MCF 10A (cell line): ENCODE measurements around the gene OXCT2. TPM values are rescaled to one million over a fixed set of nuclear protein-coding genes. Genes with fewer than 3 reads are reported as not detected.

ENCODE experiments used
- BruUV-seq: library from RNA; stranded (reverse); fragments of 400-500 nt; replicated peaks from 2 replicates; lab custom pipeline; 2021; lab: Mats Ljungman, UMichigan
- CTCF ChIA-PET: fragments of 300-600 bp; sonication (Branson Sonifier 250); formaldehyde crosslinking; extraction: SDS; loops from one replicate; lab custom pipeline; 2021; ENCODE audit warnings: antibody characterized with exemption, inconsistent platforms; lab: Yijun Ruan, JAX
- POLR2A ChIA-PET: fragments of 300-600, 350-650 bp; sonication (Branson Sonifier 250); formaldehyde crosslinking; extraction: SDS; loops from one replicate; lab custom pipeline; 2020; ENCODE audit warnings: antibody characterized with exemption, inconsistent platforms; lab: Yijun Ruan, JAX
- DNase-seq: peaks from one replicate; pipeline ENCODE4 v3.0.0-alpha.2; 2018; ENCODE audit not compliant: unreplicated experiment
- H3K27ac Mint-ChIP-seq: one replicate; pipeline ENCODE4 v1.8.0; 2022; ENCODE audit warnings: mild to moderate bottlenecking, low read depth, mixed read lengths; ENCODE audit not compliant: unreplicated experiment
- H3K27me3 Mint-ChIP-seq: one replicate; pipeline ENCODE4 v1.8.0; 2022; ENCODE audit warnings: mixed read lengths; ENCODE audit not compliant: insufficient read depth, unreplicated experiment
- H3K36me3 Mint-ChIP-seq: one replicate; pipeline ENCODE4 v1.8.0; 2022; ENCODE audit warnings: mild to moderate bottlenecking, moderate library complexity, mixed read lengths; ENCODE audit not compliant: insufficient read depth, unreplicated experiment
- H3K4me1 Mint-ChIP-seq: one replicate; pipeline ENCODE4 v1.8.0; 2022; ENCODE audit warnings: mixed read lengths; ENCODE audit not compliant: insufficient read depth, unreplicated experiment
- H3K4me3 Mint-ChIP-seq: one replicate; pipeline ENCODE4 v1.8.0; 2022; ENCODE audit warnings: mild to moderate bottlenecking, moderate library complexity, mixed read lengths; ENCODE audit not compliant: unreplicated experiment
- H3K9me3 Mint-ChIP-seq: one replicate; pipeline ENCODE4 v1.8.0; 2022; ENCODE audit warnings: mixed read lengths; ENCODE audit not compliant: unreplicated experiment
- CTCF ChIP-seq: fragments of 200-600 bp; IDR thresholded peaks from one replicate; pipeline ENCODE4 v1.8.0; 2022; ENCODE audit warnings: antibody characterized with exemption, mild to moderate bottlenecking; ENCODE audit not compliant: unreplicated experiment
- intact Hi-C: fragments of 100-400 bp; cut with micrococcal nuclease; formaldehyde crosslinking; loops from 2 replicates; pipeline ENCODE4 v1.14.1; 2022
- total RNA-seq: library from RNA; stranded (reverse); gene quantifications from 2 replicates; pipeline ENCODE4 v1.2.3, GENCODE V29; 2022

Gene OXCT2
- total RNA-seq, 1 experiment from 2014 or later, result not detected

- Mint-ChIP-seq H3K36me3 (no peaks in the 10 kb centered on the region), H3K27me3 (peaks cover 59% of the 10 kb centered on the region), H3K9me3 (no peaks in the 10 kb centered on the region), H3K4me3 (no peak overlapping the region), H3K27ac (no peak overlapping the region), H3K4me1 (peaks cover 8% of the 10 kb centered on the region)
- ChIA-PET CTCF (no interaction called here), POLR2A (interaction anchor here (0.6 kb wide), 1 partner anchor 295 kb away, joined by 3 read pairs; no protein-coding TSS in a partner anchor)
- no TSS peak for BruUV-seq
- DNase-seq, result no peak
- TF ChIP-seq CTCF, result no peak
- intact Hi-C loops, result no loop called here
These were observed 38.4 kb downstream of the OXCT2 start for GRCh38 chr1:39732730-39733129.

DNA sequence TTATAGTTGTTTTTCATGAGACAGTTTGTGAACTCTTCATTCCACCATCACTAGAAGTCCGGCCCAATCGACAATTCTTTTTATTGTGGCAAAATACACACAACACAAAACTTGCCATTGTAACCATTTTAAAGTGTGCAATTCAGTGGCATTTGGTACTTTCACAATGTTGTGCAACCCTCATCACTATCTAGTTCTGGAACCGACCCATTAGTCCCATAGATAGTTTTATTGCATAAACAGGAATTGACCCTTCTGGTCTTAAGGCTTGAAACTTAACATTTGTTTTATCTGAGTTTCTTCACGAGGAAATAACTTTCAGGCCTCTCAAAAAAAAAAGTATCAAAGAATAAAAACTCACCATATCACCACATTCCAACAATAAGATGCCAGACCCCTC lies 41.3 kb downstream of the OXCT2 start:
- intact Hi-C loops, result loop anchor here (10.0 kb wide), 1 partner anchor 75 kb away; no protein-coding TSS in a partner anchor
- no peak for TF ChIP-seq CTCF
- Mint-ChIP-seq H3K9me3 (no peaks in the 10 kb centered on the region), H3K4me1 (peaks cover 8% of the 10 kb centered on the region), H3K4me3 (no peak overlapping the region), H3K27me3 (peaks cover 82% of the 10 kb centered on the region), H3K36me3 (no peaks in the 10 kb centered on the region), H3K27ac (no peak overlapping the region)
- POLR2A ChIA-PET, result interaction anchor here (1.2 kb wide), 1 partner anchor 9 kb away, joined by 3 read pairs; the partner anchor contains the start of gene PPIE
- BruUV-seq, result no TSS peak
- no peak for DNase-seq
- CTCF ChIA-PET, result interaction anchor here (1.1 kb wide), 1 partner anchor 10 kb away, joined by 6 read pairs; no protein-coding TSS in a partner anchor

DNA sequence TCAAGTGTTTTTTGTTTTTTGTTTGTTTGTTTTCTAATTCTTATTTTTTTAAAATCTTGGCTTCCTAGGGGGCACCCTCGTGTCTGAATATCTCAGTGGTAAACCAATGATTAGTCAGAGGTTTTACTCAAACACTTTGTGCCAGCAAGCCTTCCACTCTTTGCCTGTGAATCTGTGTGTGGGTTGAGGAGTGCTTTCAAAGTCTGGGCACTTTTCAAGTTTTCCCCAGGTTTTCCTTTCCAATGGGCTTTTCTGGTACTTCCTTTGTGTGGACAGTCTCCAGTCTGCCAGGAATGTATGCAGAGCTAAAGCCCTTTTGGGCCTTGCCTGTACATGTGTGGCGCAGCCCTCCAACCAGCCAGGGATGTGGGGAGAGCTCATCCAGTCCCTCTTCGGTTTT lies 42.1 kb downstream of the OXCT2 start:
- no TSS peak for BruUV-seq

DNA sequence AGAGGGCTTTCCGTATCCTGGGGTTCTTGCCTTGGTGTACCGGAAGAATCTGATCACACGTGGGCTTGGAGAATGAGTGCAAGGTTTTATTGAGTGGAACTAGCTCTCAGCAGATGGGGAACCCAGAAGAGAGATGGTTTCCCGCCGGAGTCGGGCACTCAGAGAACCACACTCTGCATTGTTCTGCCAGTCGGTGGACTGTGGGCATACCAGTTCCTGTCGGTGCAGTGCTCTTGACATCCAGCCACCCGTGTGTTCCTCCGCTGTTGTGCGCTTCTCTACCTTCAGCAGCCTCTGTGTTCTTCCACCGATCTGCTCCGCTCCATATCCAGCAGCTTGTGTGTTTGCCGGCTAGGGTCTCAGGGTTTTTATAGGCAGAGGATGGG lies 43.2 kb downstream of the OXCT2 start:
- Mint-ChIP-seq H3K27ac (no peak overlapping the region), H3K4me3 (no peak overlapping the region), H3K27me3 (peaks cover 77% of the 10 kb centered on the region), H3K4me1 (peaks cover 8% of the 10 kb centered on the region), H3K36me3 (no peaks in the 10 kb centered on the region), H3K9me3 (no peaks in the 10 kb centered on the region)
- intact Hi-C loops, result loop anchor here (10.0 kb wide), 1 partner anchor 77 kb away; no protein-coding TSS in a partner anchor
- POLR2A ChIA-PET, result interaction anchor here (1.0 kb wide), 1 partner anchor 11 kb away, joined by 3 read pairs; the partner anchor contains the start of gene PPIE
- no peak for DNase-seq
- CTCF ChIA-PET, result no interaction called here
- BruUV-seq, result no TSS peak
- TF ChIP-seq CTCF, result no peak

More for the DNA sequence above, 42.1 kb downstream of the OXCT2 start:
- no peak for TF ChIP-seq CTCF
- POLR2A ChIA-PET, result no interaction called here
- H3K4me1 Mint-ChIP-seq, result peaks cover 8% of the 10 kb centered on the region
- intact Hi-C loops, result loop anchor here (10.0 kb wide), 1 partner anchor 76 kb away; no protein-coding TSS in a partner anchor
- H3K36me3 Mint-ChIP-seq, result no peaks in the 10 kb centered on the region
- no peak overlapping the region for H3K4me3 Mint-ChIP-seq
- no peak for DNase-seq
- CTCF ChIA-PET, result interaction anchor here (1.1 kb wide), 1 partner anchor 9 kb away, joined by 6 read pairs; no protein-coding TSS in a partner anchor
- H3K9me3 Mint-ChIP-seq, result no peaks in the 10 kb centered on the region
- no peak overlapping the region for H3K27ac Mint-ChIP-seq
- peaks cover 86% of the 10 kb centered on the region for H3K27me3 Mint-ChIP-seq
